ENCODE results near the gene MKNK2.

DNA sequence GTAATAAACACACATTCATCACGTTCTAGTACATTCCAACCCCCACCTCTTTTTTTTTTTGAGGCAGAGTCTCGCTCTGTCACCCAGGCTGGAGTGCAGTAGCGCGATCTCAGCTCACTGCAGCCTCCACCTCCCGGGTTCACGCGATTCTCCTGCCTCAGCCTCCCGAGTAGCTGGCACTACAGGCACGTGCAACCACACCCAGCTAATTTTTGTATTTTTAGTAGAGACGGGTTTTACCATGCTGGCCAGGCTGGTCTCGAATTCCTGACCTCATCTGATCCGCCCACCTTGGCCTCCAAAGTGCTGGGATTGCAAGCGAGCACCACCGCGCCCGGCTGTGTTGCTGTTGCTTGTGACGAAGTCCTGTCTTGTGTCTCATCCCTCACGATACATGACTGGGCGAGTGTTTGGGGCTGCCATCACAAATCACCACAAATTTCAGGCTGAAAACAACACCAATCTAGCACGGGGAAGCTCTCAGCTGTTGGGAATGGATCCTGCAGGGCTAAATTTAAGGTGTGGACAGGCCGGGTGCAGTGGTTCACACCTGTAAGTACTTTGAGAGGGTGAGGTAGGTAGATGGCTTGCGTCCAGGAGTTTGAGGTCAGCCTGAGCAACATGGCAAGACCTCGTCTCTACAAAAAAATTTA lies 29.4 kb upstream of the MKNK2 start:
- no peak for TF ChIP-seq EGR1 (IDR thresholded peaks at IDR 0.05; ENCODE audit: low read depth)
- TF ChIP-seq, protein P1, sequence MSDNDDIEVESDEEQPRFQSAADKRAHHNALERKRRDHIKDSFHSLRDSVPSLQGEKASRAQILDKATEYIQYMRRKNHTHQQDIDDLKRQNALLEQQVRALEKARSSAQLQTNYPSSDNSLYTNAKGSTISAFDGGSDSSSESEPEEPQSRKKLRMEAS (IDR thresholded peaks at IDR 0.05) = no peak
- no peak for TF ChIP-seq POLR2AphosphoS5 (IDR thresholded peaks at IDR 0.05; ENCODE audit: low read depth, low read length)
- TF ChIP-seq, protein P2, sequence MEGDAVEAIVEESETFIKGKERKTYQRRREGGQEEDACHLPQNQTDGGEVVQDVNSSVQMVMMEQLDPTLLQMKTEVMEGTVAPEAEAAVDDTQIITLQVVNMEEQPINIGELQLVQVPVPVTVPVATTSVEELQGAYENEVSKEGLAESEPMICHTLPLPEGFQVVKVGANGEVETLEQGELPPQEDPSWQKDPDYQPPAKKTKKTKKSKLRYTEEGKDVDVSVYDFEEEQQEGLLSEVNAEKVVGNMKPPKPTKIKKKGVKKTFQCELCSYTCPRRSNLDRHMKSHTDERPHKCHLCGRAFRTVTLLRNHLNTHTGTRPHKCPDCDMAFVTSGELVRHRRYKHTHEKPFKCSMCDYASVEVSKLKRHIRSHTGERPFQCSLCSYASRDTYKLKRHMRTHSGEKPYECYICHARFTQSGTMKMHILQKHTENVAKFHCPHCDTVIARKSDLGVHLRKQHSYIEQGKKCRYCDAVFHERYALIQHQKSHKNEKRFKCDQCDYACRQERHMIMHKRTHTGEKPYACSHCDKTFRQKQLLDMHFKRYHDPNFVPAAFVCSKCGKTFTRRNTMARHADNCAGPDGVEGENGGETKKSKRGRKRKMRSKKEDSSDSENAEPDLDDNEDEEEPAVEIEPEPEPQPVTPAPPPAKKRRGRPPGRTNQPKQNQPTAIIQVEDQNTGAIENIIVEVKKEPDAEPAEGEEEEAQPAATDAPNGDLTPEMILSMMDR (IDR thresholded peaks at IDR 0.05 in 2 of 3, conservative IDR thresholded peaks at IDR 0.05 in 1 of 3; ENCODE audit: borderline replicate concordance in 1 of 3, insufficient read depth in 1 of 3, low read depth in 2 of 3, low read length in 2 of 3) = no peak
- TF ChIP-seq SP1 (IDR thresholded peaks at IDR 0.05; ENCODE audit: low read depth) = no peak
- TF ChIP-seq CBX3 (IDR thresholded peaks at IDR 0.05; ENCODE audit: low read depth) = no peak
- TF ChIP-seq POLR2A (IDR thresholded peaks at IDR 0.05; ENCODE audit: borderline replicate concordance, extremely low read depth, insufficient read depth, insufficient read length) = no peak
- TF ChIP-seq RAD21 (IDR thresholded peaks at IDR 0.05; ENCODE audit: low read depth) = no peak
- no peak for TF ChIP-seq ELF1 (IDR thresholded peaks at IDR 0.05; ENCODE audit: borderline replicate concordance, low read depth)
- TF ChIP-seq TCF7L2 (IDR thresholded peaks at IDR 0.05; ENCODE audit: borderline replicate concordance, extremely low read depth, insufficient read depth, insufficient read length) = no peak
- TF ChIP-seq SRF (IDR thresholded peaks at IDR 0.05; ENCODE audit: low read depth) = no peak
- TF ChIP-seq, protein P3, sequence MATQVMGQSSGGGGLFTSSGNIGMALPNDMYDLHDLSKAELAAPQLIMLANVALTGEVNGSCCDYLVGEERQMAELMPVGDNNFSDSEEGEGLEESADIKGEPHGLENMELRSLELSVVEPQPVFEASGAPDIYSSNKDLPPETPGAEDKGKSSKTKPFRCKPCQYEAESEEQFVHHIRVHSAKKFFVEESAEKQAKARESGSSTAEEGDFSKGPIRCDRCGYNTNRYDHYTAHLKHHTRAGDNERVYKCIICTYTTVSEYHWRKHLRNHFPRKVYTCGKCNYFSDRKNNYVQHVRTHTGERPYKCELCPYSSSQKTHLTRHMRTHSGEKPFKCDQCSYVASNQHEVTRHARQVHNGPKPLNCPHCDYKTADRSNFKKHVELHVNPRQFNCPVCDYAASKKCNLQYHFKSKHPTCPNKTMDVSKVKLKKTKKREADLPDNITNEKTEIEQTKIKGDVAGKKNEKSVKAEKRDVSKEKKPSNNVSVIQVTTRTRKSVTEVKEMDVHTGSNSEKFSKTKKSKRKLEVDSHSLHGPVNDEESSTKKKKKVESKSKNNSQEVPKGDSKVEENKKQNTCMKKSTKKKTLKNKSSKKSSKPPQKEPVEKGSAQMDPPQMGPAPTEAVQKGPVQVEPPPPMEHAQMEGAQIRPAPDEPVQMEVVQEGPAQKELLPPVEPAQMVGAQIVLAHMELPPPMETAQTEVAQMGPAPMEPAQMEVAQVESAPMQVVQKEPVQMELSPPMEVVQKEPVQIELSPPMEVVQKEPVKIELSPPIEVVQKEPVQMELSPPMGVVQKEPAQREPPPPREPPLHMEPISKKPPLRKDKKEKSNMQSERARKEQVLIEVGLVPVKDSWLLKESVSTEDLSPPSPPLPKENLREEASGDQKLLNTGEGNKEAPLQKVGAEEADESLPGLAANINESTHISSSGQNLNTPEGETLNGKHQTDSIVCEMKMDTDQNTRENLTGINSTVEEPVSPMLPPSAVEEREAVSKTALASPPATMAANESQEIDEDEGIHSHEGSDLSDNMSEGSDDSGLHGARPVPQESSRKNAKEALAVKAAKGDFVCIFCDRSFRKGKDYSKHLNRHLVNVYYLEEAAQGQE (IDR thresholded peaks at IDR 0.05; ENCODE audit: low read depth) = no peak
